Measurements from ENCODE around the gene NCKAP5.
"Not testable (repeated sequence)": the region's sequence is repeated elsewhere in the genome, so short reads cannot be mapped to it uniquely, and the experiment has no call there.

Gene NCKAP5

DNA sequence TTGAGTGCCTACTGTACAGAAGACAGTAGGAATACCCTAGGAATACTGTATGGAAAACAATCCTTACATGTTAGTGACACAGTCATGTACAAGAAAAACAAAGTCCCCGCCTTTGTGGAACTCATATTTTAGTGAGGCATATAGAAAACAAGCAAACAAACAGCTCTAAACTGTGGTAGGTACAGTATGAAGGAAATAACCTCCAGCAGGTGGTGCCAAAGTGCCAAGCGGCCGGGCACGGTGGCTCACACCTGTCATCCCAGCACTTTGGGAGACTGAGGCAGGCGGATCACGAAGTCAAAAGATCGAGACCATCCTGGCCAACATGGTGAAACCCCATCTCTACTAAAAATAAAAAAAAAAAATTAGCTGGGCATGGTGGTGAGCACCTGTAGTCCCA lies 48.6 kb downstream of the NCKAP5 start:
- DNase-seq: not testable (repeated sequence)

DNA sequence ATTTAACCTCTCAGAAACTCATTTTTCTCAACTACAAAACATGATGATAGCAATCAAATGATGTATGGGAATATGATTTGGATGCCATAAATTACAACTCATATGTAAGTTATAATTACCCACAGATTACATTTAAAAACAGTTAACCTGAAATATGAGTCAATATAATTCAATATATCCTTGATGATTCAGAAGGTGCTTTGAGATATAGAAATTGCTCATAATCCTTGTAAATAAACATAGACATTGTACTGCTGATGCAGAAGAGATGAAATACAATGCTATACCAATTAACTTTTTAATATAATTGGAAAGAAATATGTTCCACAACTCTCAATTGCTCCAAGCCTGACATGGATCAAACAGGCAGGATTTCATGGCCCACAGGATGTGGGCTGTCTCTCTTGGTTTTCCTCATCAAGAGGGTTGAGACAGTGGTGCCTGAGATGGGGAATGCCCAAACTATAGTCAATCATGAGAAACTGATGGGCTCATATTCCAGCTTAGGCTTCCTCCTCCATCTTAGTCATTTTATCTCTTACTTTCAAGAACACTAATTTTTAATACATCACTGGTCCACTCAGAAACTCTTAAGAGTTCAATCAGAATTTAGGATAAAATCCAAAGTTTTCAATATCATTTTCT lies 49.4 kb downstream of the NCKAP5 start:
- no peak for DNase-seq

DNA sequence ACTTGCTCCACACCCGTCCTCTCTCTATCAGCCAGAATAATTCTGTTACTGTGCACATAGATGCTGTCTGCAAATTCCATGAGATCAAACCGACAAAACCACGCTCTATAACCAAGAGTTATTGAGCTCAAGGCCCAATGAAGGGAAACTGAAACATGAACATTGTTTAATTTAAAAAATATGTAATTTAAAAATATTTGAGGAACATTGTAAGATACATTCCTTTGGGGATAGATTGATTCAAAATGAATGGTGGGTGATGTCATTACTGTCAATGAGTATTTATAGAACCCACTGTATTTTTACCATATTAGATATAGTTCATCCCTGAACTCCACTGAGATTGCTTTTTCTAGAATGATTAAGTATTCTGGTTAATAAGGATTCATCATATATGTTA lies 50.4 kb downstream of the NCKAP5 start:
- DNase-seq: no peak

DNA sequence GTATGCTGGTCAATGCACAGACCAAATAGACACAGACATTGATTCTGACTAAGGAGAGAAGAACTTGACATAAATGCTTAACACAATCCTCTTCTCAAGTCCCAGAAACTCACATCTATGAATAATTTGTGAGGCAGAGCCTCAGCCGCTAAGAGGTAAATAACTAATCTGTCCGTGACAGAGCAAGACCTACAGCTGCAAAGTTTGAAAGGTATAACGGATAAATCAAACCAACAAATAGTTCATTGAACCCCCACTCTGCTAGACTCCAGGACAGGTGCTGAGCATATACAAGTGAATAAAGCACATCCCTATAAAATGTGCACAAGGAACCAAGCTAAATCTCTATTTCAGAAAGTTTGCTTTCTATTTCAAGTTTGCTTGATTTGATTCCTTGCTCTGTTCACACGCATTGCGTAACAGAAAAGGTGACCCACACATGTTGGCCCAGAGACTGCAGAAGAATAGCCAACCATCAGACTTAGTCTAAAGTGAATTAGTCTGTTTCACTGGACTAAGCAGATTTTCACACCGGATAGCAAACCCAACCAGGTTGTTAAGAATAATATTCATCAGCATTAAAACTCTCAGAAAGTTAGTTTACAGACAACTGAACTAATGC lies 51.7 kb downstream of the NCKAP5 start:
- no peak for DNase-seq

DNA sequence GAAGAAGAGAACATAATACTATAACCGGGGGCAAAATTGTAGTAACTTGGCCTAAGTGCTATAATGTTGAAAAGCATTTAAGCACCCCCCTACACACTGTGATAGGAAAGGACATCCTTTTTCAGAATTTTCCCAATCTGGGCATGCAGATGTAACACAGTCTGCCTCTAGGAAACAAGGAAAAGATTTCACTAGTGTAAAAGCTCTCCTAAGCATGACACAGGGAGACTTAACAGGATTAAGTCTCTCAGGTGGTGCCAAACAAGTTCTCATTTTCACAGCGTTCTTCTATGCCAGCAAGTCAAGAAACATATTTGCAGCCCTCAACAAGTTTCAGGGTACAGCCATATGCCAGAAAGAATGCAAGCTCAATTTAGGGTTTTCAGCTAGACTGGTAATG lies 53.0 kb downstream of the NCKAP5 start:
- no peak for DNase-seq

DNA sequence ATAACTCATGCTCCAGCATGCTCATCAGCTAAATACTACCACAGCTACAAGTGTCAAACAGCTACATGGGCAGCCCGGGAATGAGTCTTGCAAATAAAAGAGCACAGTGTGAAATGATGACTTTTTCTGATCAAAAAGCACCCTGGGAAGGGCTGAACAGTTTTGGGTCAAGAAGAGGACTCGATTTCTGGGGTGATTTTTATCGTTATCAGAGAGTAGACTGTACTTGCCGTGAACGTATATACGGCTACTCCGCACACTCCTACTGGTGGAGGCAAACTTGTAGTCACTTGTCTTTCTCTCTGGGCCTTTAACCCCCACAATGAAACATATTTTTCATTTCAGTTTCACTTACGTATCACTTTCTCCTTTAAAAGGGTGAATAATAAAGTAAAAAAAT lies 54.4 kb downstream of the NCKAP5 start:
- no peak for DNase-seq

DNA sequence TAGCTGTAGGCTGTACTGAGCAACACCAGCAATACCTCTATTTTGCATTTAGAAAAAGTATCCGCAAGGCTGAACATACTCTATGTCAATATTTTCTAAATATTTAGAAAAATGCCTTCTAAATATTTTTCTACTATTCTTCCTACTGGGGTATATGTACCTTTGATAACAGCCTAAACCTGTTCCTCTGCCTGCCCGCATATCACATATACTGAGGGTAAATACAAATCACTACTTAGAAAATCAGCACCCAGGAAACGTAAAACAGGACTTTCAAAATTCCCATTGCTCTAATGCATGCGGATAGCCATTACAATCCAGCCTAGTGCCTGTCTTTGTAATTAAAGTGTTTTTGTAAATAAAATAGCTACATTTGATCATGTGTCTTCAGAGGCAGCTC lies 56.1 kb downstream of the NCKAP5 start:
- DNase-seq: no peak

DNA sequence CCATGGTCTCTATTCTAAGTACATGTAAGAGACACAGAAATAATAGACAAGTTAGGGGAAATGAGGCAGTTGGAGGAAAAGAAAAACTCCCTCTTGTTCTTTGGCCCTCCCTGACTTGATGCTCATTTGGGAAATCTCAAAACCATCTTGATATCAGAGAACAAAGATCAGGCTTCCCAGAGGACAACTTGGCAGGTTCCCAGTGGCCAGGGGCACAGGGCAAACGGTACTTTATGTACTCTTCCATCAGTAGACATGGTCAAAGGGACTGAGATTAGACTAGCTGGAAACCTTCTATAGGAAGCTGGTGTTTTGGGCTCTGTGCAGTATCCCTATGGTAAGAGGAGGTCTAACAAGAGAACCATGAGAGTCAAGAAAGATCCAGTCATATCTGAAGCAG lies 56.6 kb downstream of the NCKAP5 start:
- no peak for DNase-seq

DNA sequence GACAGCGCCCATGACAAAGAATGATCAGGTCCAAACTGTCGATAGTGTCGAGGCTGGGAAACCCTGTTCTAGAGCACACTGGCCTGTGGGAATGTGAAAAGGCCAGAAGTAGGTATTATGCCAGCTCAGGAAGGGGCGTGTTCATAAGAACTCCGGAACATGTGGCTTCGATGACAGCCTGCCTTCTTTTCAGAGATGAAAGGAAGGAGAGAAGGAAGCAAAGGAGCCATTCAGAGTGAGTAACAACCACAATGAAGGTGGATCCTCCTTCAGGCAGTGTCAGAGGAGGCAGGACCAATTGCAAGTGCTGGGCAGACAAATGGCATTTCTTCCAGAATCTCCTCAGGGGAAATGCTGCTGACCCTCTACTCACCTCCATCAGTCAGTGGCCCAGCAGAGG lies 58.5 kb downstream of the NCKAP5 start:
- DNase-seq: no peak

DNA sequence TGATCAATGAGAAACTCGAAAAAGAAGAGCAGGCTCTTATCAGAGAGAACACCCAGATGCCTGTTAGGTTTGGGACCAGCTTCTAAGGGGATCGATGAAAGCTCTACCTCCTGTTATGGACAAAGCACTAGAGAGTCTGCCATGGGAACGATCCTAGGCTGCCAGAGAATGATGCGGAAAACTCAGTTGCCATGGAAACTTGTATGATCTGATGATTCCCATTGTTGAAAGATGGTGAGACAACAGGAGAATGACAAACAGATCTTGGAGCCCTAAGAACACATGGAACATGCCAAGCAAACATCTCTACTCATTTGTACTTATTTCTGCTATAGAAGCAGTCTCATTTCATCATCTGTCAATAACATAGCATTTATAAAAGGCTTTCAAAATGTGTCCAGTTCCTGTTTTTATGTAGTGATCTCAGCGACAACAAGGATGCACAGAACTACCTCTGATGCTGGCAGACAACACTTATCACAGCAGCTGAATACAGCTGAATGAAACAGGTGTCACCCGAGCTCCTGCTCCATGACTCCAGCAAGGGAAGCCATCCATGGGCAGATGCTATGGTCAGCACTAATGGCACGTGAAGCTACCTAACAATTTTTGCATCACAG lies 59.6 kb downstream of the NCKAP5 start:
- no peak for DNase-seq

DNA sequence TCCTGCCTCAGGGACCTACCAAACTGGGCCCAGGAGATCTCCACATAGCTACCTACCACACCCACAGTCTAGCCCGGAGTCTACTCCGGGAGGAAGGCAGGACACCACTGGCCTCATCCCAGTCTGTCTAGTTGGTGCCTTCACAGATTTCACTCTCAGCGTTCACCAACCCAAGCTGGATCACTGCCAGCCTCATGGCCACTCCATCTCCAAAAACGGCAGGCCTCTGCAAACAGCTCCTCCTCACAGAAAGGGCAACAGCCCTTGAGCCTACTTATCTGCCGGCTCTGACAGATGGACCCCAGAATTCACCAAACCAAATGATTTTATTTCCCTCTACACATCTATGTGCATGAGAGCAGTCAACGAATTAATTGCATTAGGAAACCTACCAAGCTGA lies 61.3 kb downstream of the NCKAP5 start:
- no peak for DNase-seq

DNA sequence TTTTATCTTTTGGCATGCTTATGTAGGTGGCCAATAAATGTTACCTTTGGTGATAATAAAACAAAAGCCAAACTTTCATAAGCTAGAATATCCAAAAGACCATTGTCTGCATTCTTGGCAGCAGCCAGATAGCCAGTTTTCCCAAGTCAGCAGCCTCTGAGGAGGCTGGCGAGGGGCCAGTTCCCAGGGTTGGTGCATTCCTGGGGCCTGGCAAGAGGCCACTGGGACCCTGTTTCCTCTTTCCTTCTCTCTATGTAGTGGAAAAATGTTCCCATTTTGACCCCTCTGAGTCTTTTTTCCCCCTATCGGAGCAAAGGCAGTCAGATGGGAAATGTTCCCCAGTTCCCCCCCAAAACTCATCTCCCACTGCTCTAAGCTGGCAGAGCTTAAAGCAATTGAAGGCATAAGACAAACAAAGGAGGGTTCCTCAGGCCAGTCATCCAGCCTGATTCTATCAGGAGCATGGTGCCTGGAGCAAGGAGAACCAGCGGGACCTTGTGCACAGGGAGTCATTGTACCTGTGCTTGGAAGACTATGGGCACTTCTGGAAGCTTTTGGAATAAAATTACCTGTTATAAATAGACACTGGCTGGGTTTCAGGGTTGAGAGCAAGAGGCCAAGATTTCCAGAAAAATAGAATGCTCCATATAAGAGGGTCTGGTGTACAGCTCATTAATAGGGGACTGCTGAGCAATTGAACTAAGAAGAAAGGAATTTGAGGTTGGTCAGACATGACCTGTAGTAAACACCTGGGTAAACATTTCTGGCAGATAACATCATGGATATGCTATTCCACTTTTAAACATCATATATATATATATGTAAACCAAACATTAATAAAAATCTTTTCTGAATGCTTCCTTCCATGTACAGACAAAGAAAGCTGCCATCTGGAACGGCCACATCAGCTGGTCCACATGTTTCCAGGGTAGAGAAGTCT lies 63.4 kb downstream of the NCKAP5 start:
- DNase-seq: no peak

DNA sequence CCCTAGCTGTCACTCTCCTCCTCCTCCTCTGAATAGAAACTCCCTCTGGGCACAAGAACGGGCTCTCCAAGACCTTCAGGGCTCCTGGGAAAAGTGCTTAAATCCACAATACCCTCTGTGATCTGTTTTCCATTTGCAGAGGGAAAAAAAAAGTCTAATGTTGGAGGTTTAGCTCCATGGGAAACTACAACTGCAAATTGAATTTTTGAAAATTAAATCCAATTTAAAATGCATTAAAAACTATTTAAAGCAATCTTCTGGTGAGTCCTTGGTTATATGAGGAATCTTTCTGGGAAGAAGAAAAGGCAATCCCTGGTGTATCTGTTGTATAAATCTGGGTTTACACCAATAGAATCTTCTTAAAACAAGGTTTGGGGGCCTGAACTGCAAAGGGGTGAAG lies 64.3 kb downstream of the NCKAP5 start:
- DNase-seq: no peak

DNA sequence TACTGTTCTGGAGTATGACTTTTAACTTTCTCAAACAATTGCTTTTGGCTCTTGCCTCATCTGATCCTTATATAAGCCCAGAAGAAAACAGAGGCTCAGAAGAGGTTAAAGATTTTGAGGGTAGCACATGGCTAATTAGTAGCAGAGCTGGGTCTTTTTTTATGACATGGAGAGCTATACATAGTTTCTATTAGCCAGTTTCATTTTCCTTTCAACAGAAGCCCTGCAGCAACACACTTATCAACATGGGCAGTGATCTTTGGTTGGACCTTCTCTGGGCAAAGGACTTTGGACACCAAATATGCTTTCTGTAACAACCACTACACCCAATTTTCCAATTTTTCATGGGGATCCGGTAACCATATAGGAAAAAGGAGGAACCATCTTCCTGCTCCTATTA lies 64.9 kb downstream of the NCKAP5 start:
- no peak for DNase-seq

DNA sequence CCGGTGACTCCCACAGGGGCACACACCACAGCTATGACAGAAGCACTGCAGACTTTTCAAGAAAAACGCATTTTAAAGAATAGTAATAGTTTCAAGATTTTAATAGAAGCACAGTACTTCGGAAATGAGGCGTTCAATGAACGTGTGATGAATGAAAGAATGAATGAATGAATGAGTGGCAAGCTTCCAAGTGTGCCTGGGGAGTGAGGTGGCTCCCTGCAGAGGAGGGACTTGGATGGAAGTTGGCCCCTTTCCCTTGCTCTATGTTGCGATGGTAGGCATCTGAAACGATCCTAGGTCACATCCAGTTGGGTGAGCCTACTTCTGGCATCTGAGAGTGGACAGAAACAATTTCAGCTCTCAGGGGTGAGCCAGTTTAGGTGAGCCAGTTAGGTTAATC lies 65.6 kb downstream of the NCKAP5 start:
- DNase-seq: no peak

DNA sequence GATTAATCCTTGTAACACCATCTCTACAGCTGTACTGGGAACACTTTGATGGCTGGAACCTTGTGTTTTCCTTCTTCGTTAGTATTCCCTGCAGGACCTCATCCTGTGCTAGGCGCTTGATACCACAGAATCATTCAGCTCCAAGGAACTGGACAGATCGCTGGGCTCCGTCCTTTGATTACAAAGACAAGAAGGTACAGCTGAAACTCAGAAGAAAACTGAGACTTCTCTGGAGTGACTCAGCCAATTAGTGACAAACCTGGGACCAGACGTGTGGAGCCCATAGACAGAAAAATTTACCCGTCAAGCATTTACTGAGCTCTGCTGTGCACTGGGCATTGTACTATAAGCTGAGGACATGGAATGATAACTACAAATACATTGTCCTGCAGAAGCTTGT lies 67.3 kb downstream of the NCKAP5 start:
- DNase-seq: no peak

DNA sequence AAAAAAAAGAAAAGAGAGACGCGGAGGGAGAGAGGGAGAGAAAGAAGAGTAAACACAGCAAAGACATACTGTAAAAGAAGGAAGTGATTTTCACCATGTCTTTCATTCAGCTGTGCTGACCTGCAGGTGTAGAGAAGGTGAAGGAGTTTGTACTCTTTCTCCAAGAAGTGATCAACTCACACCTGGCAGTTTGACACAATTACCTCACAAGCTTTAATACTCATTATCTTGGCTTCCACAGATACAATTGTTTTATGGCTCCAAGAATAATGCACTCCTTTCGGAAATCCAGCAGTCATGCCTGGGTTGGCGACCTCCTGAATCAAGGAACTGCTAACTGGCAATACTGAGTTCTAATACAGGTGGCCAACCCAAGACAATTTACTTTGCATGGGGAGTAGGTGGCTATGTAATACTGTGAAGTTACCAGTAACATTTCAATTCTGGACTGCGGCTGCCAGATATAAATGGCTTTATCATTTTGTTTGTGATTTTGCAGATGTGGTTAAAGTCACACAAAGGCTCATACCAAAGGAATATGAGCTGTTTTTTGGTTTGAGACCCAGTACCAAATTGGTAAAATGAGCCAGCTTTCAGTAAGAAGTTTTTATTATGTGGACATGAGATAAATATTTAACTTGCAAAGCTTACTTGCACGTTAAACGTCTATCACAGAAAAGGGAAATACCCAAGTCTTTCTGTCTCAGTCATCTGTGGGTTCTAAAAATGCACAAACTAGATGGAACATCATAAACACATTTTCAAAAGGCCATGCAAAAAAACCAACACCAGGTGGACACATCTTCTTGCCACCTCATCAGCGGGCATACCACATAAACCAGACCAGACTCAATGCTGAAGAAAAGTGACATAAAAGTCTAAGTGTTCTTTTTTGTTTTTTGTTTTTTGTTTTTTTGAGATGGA lies 69.3 kb downstream of the NCKAP5 start:
- DNase-seq: no peak

DNA sequence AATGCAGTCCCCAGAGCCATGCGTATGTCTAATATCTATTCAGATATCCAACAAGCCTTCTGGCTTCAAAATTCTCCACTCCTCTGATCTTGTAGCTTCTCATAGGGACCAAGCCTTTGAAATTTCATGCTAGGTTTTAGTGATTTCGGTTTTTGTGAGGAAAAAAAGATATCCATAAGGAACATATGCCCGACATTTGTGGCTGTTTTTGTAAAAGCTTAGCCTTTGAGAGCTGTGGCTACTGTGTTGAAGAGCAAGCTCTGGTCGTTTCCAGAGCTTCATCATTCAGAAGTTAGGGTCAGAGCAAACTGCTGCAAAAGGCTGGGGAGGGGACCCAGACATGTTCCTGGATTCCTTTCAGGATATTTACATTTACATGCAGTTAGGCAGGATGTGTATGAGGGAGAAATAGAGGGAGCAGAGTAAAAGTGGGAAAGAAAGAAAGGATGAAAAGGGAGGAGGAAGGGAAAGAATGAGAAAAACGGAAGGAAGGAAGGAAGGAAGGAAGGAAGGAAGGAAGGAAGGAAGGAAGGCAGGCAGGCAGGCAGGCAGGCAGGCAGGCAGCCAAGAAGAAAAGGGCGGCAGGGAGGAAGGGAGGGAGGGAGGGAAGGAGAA lies 70.2 kb downstream of the NCKAP5 start:
- DNase-seq: no peak

DNA sequence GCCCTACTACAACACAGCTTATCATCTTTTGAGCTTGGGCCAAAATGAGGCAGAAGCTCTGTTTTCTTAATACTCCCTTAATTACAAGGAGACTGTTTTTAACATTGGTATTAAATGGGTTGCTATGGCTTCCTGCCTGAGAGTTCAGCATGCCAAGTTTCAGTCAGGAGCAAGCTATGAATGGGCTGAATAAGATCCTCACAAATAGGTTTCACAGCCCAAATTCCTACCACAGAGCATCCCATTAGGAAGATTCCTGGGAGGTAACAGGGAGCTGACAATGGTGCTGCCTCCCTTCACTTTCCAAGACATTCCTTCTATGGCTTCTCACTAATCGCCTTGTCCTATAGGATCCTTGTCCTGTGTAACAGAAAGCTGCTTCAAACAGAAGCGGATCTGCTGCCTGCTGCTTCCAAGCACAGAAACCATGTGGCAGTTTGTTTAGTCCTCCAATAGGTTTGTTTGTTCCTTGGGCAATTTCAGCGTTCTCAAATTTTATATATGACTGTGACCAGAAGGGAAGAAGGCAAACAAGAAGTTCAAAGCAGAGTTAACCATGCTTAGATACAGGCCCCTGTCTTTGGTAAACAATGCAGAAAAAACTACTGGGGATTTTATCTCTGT lies 70.9 kb downstream of the NCKAP5 start:
- no peak for DNase-seq

DNA sequence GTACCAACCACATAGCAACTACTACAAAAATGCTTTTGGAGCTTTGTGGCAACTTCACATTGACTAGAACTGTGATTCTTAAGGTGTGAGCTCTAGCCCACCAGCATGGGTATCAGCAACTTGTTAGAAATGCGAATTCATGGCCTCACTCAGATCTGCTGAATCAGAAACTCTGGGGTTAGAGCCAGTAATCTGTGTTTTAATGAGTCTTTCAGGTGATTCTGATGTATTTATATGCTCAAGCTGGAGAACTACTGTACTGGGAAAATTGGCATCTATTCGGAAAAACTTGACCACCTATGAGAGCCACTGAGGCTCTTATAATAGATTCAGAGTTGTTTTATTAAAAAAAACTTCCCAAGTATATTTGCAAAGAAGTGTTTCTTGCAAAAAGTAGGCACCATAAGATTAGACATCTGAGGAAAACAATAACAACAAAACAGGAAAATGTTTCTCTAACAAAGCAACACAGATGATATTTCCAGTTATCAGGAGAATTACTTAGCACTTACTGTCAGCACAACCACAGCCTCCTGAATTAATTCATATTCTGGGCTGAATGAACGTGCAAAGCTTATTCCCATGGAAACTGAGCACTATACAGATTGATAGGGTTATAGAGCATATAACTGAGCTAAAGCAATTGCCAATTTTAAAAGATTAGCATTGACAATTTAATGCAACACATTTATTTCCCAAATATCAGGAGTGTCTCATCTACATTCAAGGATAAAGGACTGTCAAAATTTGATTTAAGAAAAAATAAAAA lies 71.6 kb downstream of the NCKAP5 start:
- DNase-seq: no peak

DNA sequence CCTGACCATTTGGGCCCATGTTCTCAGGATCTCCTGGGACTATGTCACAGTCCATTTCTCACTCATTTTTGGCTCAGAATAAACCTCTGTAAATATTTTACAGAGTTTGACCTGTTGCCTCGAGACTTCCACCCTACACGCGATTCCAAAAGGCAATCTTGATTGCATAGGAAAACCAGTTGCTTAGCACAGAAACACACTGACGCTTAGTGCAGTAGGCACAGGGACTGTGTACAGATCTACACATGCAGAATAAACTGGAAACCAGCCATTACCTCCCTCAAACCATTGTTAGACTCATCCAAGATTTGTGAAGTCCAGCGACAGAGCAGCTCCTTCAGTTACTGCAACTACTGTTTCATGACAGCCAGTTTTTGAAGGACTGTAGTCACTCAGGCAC lies 73.0 kb downstream of the NCKAP5 start:
- DNase-seq: no peak
